IPS DF 6.9 (cell line): ENCODE measurements around the gene WDFY4.

ENCODE experiments used
- DNase-seq: peaks from one replicate; pipeline ENCODE4 v3.0.0-alpha.2; 2013; ENCODE audit warnings: low read depth, low spot score
- H3K27ac ChIP-seq: one replicate; pipeline ENCODE4 v1.5.1; 2013; ENCODE audit warnings: low read length, control low read depth
- H3K27me3 ChIP-seq: 2 replicates; pipeline ENCODE4 v1.6.1; 2013; ENCODE audit warnings: mild to moderate bottlenecking, low read length; ENCODE audit not compliant: control insufficient read depth, insufficient read depth
- H3K36me3 ChIP-seq: 2 replicates; pipeline ENCODE4 v1.6.1; 2013; ENCODE audit warnings: low read length; ENCODE audit not compliant: control insufficient read depth, insufficient read depth
- H3K4me1 ChIP-seq: 2 replicates; pipeline ENCODE4 v1.6.1; 2013; ENCODE audit warnings: low read length; ENCODE audit not compliant: control insufficient read depth, insufficient read depth
- H3K4me3 ChIP-seq: 2 replicates; pipeline ENCODE4 v1.5.1; 2013; ENCODE audit warnings: mild to moderate bottlenecking, low read length
- H3K9me3 ChIP-seq: 2 replicates; pipeline ENCODE4 v1.6.1; 2013; ENCODE audit warnings: low read length, inconsistent platforms; ENCODE audit not compliant: control insufficient read depth, insufficient read depth
- WGBS: extraction: QIAGEN DNeasy Blood & Tissue Kit; methylation state at CpG from one replicate; pipeline ENCODE4 v1.1.7; 2013; ENCODE audit warnings: mixed read lengths, missing lambda C conversion rate; ENCODE audit not compliant: insufficient read length, insufficient coverage; 5-methylcytosine and 5-hydroxymethylcytosine counted together

Gene WDFY4

DNA sequence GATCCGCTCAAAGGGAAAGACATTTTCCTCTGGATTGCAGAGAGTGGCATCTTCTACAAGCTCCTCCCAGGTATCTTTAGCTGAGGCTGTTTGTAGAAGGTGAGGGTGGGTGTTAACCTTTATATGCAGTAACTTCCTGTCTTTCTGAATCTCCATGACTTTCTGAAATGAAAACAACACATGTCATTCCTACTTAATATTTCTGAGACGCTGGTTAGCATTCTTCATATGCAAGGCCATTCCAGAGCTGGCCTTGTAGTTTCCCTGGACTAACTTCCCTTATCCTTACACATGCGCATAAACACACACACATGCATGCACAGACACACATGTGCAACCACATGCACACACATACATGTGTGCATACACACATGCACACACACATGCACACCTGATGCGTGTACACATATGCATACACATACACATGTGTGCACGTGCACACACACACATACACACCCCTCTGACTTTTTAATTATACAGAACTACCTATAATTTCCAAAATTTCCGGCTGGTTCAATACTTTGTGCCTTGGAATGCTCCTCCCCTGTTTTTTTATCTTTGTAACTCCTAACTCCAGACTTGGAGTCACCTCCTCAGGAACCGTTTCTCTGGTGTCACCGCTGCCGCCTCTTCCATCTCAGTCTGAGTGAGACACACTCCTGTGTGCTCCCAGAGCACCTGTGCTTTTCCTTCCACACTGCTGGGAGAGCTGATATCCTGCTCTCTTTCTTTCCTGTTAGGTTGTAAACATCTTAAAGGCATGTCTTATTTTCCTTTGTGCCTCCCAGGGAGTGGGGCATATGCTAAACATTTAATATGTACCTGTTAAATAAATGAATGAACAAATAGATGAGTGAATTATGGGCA, 199.7 kb downstream of the WDFY4 start:
- no peaks in the 10 kb centered on the region for H3K27me3 ChIP-seq
- H3K9me3 ChIP-seq = no peaks in the 10 kb centered on the region
- no peak overlapping the region for H3K27ac ChIP-seq
- DNase-seq = no peak
- H3K36me3 ChIP-seq = no peaks in the 10 kb centered on the region
- WGBS = no CpG with 5 or more reads among the region's 9 CpGs
- no peaks in the 10 kb centered on the region; the same call in 1 of the 2 replicates for H3K4me1 ChIP-seq
- H3K4me3 ChIP-seq = no peak overlapping the region

GRCh38 chr10:48885376-48885775, 200.7 kb downstream of the WDFY4 start:
- peak; percentile 11 for DNase-seq

DNA sequence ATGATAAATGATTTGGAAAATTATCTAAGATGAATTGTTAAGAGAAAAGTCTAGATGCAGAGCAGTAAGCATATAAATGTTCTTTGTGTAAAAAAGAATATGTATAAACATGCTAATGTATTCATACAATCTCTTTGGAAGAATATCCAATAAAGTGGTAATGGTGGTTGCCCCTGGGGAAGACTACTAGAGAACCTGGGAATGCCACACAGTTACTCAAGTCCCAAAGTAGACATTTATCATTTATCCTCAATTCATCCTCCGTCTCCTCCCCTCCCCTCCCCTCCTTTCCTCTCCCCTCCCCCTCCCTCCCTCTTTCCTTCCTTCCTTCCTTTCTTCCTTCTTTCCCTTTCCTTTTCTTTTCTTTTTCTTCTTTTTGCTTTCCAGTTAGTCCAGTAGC, 203.3 kb downstream of the WDFY4 start:
- H3K9me3 ChIP-seq = no peaks in the 10 kb centered on the region
- no peak for DNase-seq
- H3K27me3 ChIP-seq = no peaks in the 10 kb centered on the region
- H3K4me3 ChIP-seq = no peak overlapping the region
- H3K27ac ChIP-seq = no peak overlapping the region
- H3K4me1 ChIP-seq = no peaks in the 10 kb centered on the region
- 100% methylated on average over 1 of the region's 1 CpG for WGBS
- H3K36me3 ChIP-seq = no peaks in the 10 kb centered on the region

More at GRCh38 chr10:48885376-48885775, 200.7 kb downstream of the WDFY4 start:
- Histone ChIP-seq H3K4me1 (no peaks in the 10 kb centered on the region), H3K4me3 (no peak overlapping the region), H3K9me3 (no peaks in the 10 kb centered on the region), H3K27me3 (no peaks in the 10 kb centered on the region), H3K27ac (no peak overlapping the region), H3K36me3 (no peaks in the 10 kb centered on the region)
- no CpG with 5 or more reads among the region's 2 CpGs for WGBS

GRCh38 chr10:48890888-48891850, 206.5 kb downstream of the WDFY4 start:
- no peak overlapping the region for H3K4me3 ChIP-seq
- H3K4me1 ChIP-seq = no peaks in the 10 kb centered on the region
- no peak overlapping the region for H3K27ac ChIP-seq
- H3K36me3 ChIP-seq = no peaks in the 10 kb centered on the region
- no peaks in the 10 kb centered on the region for H3K9me3 ChIP-seq
- DNase-seq = no peak
- no CpG with 5 or more reads among the region's 11 CpGs for WGBS
- no peaks in the 10 kb centered on the region for H3K27me3 ChIP-seq

- Histone ChIP-seq H3K9me3 (no peaks in the 10 kb centered on the region), H3K4me3 (no peak overlapping the region), H3K36me3 (no peaks in the 10 kb centered on the region), H3K27me3 (no peaks in the 10 kb centered on the region), H3K4me1 (no peaks in the 10 kb centered on the region), H3K27ac (no peak overlapping the region)
- no peak for DNase-seq
- no CpG with 5 or more reads among the region's 6 CpGs for WGBS
These were observed 210.5 kb downstream of the WDFY4 start for GRCh38 chr10:48894911-48895802.

- WGBS = no CpG with 5 or more reads among the region's 3 CpGs
- Histone ChIP-seq H3K27ac (no peak overlapping the region), H3K9me3 (no peaks in the 10 kb centered on the region), H3K4me3 (no peak overlapping the region), H3K36me3 (no peaks in the 10 kb centered on the region), H3K27me3 (no peaks in the 10 kb centered on the region), H3K4me1 (no peaks in the 10 kb centered on the region)
- no peak for DNase-seq
These were observed 211.1 kb downstream of the WDFY4 start for GRCh38 chr10:48895803-48896195.

DNA sequence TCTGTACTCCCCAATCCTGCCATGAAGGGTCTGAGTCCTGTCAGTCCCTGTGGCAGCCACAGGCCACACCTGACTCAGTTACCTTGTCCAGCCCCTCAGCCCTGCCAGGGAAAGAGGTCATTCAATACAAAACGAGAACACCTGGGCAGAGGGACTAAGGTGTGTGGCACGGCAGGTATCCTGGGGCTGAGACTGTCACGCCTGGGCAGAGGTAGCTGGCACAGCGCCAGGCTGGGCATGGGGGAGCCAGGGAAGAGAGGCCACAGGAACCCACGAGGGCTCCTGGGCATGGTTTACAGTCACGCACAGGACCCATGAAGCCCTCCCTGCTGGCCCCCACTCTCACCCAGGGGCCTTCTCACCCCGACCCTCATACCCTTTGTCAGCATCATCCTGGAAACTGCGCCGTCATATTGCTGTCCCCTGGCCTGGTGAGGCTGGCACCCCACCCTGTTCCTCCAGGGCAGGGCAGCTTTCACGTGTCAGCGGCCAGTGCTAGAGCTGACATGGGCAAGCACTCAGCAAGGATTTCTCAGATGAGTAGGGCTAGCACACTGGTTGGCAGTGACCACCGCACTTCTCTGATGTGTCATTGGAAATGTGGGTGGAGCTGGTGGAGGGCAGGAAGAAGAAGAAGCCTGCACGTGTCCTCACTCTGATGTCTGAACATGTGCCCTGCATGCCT, 212.2 kb downstream of the WDFY4 start:
- no peaks in the 10 kb centered on the region for H3K9me3 ChIP-seq
- no peak overlapping the region for H3K27ac ChIP-seq
- no peaks in the 10 kb centered on the region for H3K27me3 ChIP-seq
- no peaks in the 10 kb centered on the region for H3K36me3 ChIP-seq
- no CpG with 5 or more reads among the region's 13 CpGs for WGBS
- no peak overlapping the region for H3K4me3 ChIP-seq
- DNase-seq = no peak
- H3K4me1 ChIP-seq = no peaks in the 10 kb centered on the region

GRCh38 chr10:48897441-48897790, 212.7 kb downstream of the WDFY4 start:
- no peaks in the 10 kb centered on the region for H3K9me3 ChIP-seq
- H3K36me3 ChIP-seq = no peaks in the 10 kb centered on the region
- no peak overlapping the region for H3K27ac ChIP-seq
- WGBS = no CpG with 5 or more reads among the region's 10 CpGs
- no peaks in the 10 kb centered on the region for H3K27me3 ChIP-seq
- H3K4me1 ChIP-seq = no peaks in the 10 kb centered on the region
- H3K4me3 ChIP-seq = no peak overlapping the region
- DNase-seq = no peak

- H3K27me3 ChIP-seq = no peaks in the 10 kb centered on the region
- H3K27ac ChIP-seq = no peak overlapping the region
- no peak for DNase-seq
- H3K36me3 ChIP-seq = no peaks in the 10 kb centered on the region
- no peak overlapping the region for H3K4me3 ChIP-seq
- WGBS = no CpG with 5 or more reads among the region's 1 CpG
- H3K9me3 ChIP-seq = no peaks in the 10 kb centered on the region
- H3K4me1 ChIP-seq = no peaks in the 10 kb centered on the region
These were observed 213.8 kb downstream of the WDFY4 start for GRCh38 chr10:48898426-48898825.
